HepG2 (cell line): ENCODE results near the gene TUT1. TPM values are rescaled to one million over a fixed set of nuclear protein-coding genes. Genes with fewer than 3 reads are reported as not detected.

Source experiments
- AKAP8 ChIP-seq: sonication (generic); formaldehyde crosslinking; IDR thresholded peaks from 2 replicates; pipeline ENCODE4 v1.5.1; 2020; ENCODE audit warnings: mild to moderate bottlenecking, missing genetic modification reagents
- BORCS8-MEF2B ChIP-seq: sonication (generic); formaldehyde crosslinking; IDR thresholded peaks from 2 replicates; pipeline ENCODE4 v1.8.0; 2022; ENCODE audit warnings: mild to moderate bottlenecking, missing genetic modification reagents
- FOXK2 ChIP-seq: fragments of 450-650 bp; IDR thresholded peaks from 2 replicates; pipeline ENCODE4 v1.6.1; 2016
- MIER2 ChIP-seq: IDR thresholded peaks from 2 replicates; pipeline ENCODE4 v1.6.1; 2016; ENCODE audit warnings: missing biosample characterization, missing genetic modification reagents
- PRDM15 ChIP-seq: sonication (generic); formaldehyde crosslinking; IDR thresholded peaks from 2 replicates; pipeline ENCODE4 v1.4.0; 2020; ENCODE audit warnings: missing genetic modification reagents
- SP4 ChIP-seq: sonication (generic); formaldehyde crosslinking; IDR thresholded peaks from 2 replicates; pipeline ENCODE4 v1.8.1; 2023; ENCODE audit warnings: mild to moderate bottlenecking, missing genetic modification reagents
- SRSF9 ChIP-seq: fragments of 200-400 bp; formaldehyde crosslinking; IDR thresholded peaks from 2 replicates; pipeline ENCODE4 v1.6.1; 2018; ENCODE audit warnings: borderline replicate concordance, mild to moderate bottlenecking, low read depth, low read length; ENCODE audit not compliant: insufficient read depth, poor library complexity, severe bottlenecking
- TRIM24 ChIP-seq: sonication (generic); formaldehyde crosslinking; IDR thresholded peaks from 2 replicates; pipeline ENCODE4 v1.8.0; 2022; ENCODE audit warnings: mild to moderate bottlenecking, missing genetic modification reagents
- ZFP1 ChIP-seq: IDR thresholded peaks from 2 replicates; pipeline ENCODE4 v1.6.1; 2016
- ZNF12 ChIP-seq: sonication (generic); formaldehyde crosslinking; IDR thresholded peaks from 2 replicates; pipeline ENCODE4 v1.5.0; 2020; ENCODE audit warnings: missing genetic modification reagents
- ZNF343 ChIP-seq: sonication (generic); formaldehyde crosslinking; IDR thresholded peaks from 2 replicates; pipeline ENCODE4 v1.4.0; 2020; ENCODE audit warnings: mild to moderate bottlenecking, missing genetic modification reagents
- ZNF362 ChIP-seq: sonication (generic); formaldehyde crosslinking; IDR thresholded peaks from 2 replicates; pipeline ENCODE4 v1.4.0; 2020; ENCODE audit warnings: missing genetic modification reagents, mild to moderate bottlenecking, borderline replicate concordance
- ZNF564 ChIP-seq: sonication (generic); formaldehyde crosslinking; IDR thresholded peaks from 2 replicates; pipeline ENCODE4 v1.8.1; 2023; ENCODE audit warnings: mild to moderate bottlenecking, missing genetic modification reagents
- ZNF713 ChIP-seq: sonication (generic); formaldehyde crosslinking; IDR thresholded peaks from 2 replicates; pipeline ENCODE4 v1.4.0; 2020; ENCODE audit warnings: mild to moderate bottlenecking, missing genetic modification reagents
- ZNF782 ChIP-seq: sonication (generic); formaldehyde crosslinking; IDR thresholded peaks from 2 replicates; pipeline ENCODE4 v1.4.0; 2020; ENCODE audit warnings: missing genetic modification reagents, mild to moderate bottlenecking, borderline replicate concordance
- ZNF816 ChIP-seq: sonication (generic); formaldehyde crosslinking; IDR thresholded peaks from 2 replicates; pipeline ENCODE4 v1.8.0; 2022; ENCODE audit warnings: missing genetic modification reagents, mild to moderate bottlenecking, borderline replicate concordance
- polyA plus RNA-seq, 8 experiments: library from polyadenylated mRNA; depleted of rRNA in 3 of 8; stranded (reverse) in 7 of 8; unstranded in 1 of 8; fragments of >200 nt; fragmentation: Illumina TruSeq in 4 of 8; extraction: Trizol in 4 of 8; gene quantifications; 2 replicates each; pipeline versions ENCODE4 v1.2.1 to v1.2.3, GENCODE V29; 2011 to 2016; ENCODE audit warnings: low read depth in 4 of 8, missing spikeins in 1 of 8, mixed read lengths in 1 of 8; ENCODE audit not compliant: insufficient read depth in 1 of 8
- total RNA-seq, 5 experiments: library from RNA; depleted of rRNA; stranded (reverse); fragments of >200 nt; fragmentation: Illumina TruSeq; extraction: Trizol; gene quantifications; 2 replicates each; pipeline ENCODE4 v1.2.3, GENCODE V29; 2016; ENCODE audit warnings: low read depth in 1 of 5
- TF ChIP-seq, protein P1 (sequence below): sonication (generic); formaldehyde crosslinking; IDR thresholded peaks from 2 replicates; pipeline ENCODE4 v1.5.0; 2020; ENCODE audit warnings: missing genetic modification reagents, mild to moderate bottlenecking, borderline replicate concordance
- TF ChIP-seq, protein P2 (sequence below): sonication (generic); formaldehyde crosslinking; IDR thresholded peaks from 2 replicates; pipeline ENCODE4 v1.8.1; 2022; ENCODE audit warnings: mild to moderate bottlenecking, missing genetic modification reagents
- TF ChIP-seq, protein P3 (sequence below): IDR thresholded peaks from 2 replicates; pipeline ENCODE4 v1.6.1; 2016

The TUT1 gene
- total and polyA plus RNA-seq, 2 of the 13 experiments (the other 11 are each of a cell fraction or from before 2014, with no cell fraction given) = 9.7 to 14.3 TPM

DNA sequence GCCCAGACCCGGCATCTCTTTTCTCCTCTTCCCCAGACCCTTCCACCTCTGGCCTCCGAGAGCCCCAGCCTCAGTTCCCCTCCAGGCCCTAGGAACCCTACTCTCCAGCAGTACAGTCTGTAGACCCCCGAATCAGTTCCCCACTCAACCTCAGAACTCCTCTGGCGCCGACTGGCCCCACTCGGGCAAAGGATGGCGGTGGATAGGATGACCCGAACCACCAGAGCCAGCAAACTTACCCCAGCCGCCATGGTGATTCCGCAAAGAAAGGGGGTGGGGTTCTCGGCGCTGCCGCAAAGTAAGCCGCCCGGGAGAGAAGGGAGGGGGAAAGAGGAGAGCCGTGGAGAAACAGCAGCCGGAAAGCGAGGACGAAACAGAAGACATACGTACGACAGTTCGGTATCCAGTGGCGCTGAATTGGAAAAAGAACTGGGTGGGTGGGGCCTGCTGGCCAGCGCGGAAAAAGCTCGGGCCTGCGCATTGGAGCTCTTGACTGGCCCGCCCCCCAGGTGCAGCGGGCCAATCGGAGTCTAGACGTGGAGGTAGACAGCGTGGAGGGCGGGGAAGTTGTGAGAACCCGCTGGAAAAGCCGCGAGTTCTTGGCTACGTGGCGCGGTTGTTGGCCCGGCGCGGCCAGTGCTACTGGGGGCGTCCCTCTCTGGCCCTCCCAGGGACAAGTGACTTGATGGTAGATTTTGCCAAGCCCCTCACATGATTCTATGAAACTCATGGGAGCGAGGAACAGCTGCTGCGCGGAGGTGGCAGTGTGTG is 17.5 kb downstream of the TUT1 start, which contains the start of gene EEF1G (continued):
- TF ChIP-seq, protein P1, sequence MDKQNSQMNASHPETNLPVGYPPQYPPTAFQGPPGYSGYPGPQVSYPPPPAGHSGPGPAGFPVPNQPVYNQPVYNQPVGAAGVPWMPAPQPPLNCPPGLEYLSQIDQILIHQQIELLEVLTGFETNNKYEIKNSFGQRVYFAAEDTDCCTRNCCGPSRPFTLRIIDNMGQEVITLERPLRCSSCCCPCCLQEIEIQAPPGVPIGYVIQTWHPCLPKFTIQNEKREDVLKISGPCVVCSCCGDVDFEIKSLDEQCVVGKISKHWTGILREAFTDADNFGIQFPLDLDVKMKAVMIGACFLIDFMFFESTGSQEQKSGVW (CRISPR knock-in tag) = no peak
- peak; percentile 24; the same call in 1 of the 2 replicates for TF ChIP-seq ZNF362 (CRISPR knock-in tag)
- 0 out of 2 replicates have a peak, but pooled peaks have one; percentile 9 for TF ChIP-seq ZNF564
- no peak for TF ChIP-seq TRIM24 (CRISPR knock-in tag)
- TF ChIP-seq FOXK2 = peak; percentile 62; the same call in 1 of the 2 replicates
- TF ChIP-seq, protein P2, sequence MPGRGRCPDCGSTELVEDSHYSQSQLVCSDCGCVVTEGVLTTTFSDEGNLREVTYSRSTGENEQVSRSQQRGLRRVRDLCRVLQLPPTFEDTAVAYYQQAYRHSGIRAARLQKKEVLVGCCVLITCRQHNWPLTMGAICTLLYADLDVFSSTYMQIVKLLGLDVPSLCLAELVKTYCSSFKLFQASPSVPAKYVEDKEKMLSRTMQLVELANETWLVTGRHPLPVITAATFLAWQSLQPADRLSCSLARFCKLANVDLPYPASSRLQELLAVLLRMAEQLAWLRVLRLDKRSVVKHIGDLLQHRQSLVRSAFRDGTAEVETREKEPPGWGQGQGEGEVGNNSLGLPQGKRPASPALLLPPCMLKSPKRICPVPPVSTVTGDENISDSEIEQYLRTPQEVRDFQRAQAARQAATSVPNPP (CRISPR knock-in tag) = no peak
- TF ChIP-seq SP4 (CRISPR knock-in tag) = no peak; the same call in 1 of the 2 replicates
- 0 out of 2 replicates have a peak, but pooled peaks have one; percentile 1 for TF ChIP-seq BORCS8-MEF2B (CRISPR knock-in tag)
- no peak for TF ChIP-seq PRDM15 (CRISPR knock-in tag)
- no peak; the same call in 1 of the 2 replicates for TF ChIP-seq ZNF782 (CRISPR knock-in tag)
- TF ChIP-seq ZNF12 = no peak
- no peak for TF ChIP-seq SRSF9
- TF ChIP-seq, protein P3, sequence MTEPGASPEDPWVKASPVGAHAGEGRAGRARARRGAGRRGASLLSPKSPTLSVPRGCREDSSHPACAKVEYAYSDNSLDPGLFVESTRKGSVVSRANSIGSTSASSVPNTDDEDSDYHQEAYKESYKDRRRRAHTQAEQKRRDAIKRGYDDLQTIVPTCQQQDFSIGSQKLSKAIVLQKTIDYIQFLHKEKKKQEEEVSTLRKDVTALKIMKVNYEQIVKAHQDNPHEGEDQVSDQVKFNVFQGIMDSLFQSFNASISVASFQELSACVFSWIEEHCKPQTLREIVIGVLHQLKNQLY = 0 out of 2 replicates have a peak, but pooled peaks have one; percentile 10
- TF ChIP-seq ZNF343 (CRISPR knock-in tag) = no peak
- 0 out of 2 replicates have a peak, but pooled peaks have one; percentile 16 for TF ChIP-seq AKAP8
- no peak for TF ChIP-seq ZNF713
- no peak for TF ChIP-seq ZFP1 (CRISPR knock-in tag)
- TF ChIP-seq ZNF816 (CRISPR knock-in tag) = no peak
- no peak for TF ChIP-seq MIER2 (CRISPR knock-in tag)
